ENCODE results near the gene DEPDC5.

DEPDC5 gene

DNA sequence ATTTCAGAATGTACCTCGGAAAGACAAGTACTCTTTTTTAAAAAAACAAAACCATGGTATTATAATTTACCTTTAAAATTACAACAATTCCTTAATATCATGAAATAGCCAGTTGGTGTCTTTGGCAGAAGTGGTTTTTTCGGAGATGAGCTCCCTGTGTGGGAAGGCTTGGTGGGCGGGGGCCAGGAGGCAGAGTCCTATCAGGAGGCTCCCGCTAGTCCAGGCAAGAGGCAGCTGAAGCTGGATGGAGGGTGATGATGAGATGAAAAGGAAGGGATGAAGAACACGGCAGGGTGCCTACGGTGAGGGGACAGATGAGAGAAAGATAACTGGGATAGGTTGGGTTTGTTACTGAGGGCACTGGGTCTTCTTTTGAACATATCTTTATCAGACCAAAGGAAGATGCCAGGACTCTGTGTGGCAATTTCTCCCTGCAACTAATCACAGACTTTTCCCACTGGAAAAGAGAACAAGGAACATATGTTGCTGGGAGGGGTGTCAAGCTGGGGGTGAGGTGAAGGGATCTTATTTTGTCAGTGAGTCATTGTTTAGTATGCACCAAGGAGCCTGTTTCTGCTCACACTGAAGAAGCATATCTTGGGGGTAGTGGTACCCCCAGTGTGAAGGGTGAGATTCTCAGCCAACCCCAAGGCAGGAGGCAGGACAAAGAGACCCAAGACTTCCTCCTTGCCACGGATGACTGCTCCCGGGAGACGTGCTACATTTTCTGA, 99.0 kb downstream of the DEPDC5 start:
- DNase-seq (ENCODE audit: low read depth, low spot score) = no peak

DNA sequence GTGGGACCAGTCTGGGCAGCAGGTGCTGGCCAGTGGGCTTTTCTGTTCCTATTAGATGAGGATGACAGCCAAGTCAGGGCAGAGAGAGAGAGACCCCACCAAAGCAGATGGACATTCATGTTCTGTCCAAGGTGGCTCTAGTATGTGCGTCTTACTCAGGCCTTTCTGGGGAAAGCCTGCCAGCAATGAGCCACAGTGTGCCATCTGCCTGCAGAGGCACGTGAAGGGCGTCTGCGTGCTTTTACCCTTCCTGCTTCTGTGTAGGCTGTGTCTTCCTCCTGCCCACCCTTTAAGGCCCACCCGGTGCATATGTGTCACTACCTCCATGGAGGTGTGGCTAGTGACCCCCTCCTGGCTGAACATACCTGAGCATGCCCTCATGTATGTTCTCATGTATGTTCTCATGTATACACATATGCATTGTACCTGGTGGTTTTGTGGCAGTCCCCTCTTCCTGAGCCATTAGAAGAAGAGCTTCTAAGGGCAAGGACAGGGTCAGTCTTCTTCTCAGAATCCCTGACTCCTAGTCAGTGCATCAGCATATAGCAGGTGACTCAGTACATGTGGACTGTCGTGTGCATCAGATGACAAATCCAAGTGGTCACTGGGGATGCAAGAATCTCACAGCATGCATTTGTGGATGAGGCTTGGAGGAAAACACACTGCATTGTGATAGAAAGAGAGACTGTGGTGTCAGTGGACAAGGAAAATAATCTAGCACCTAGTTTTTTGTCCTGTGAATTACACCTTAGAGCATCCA, 100.1 kb downstream of the DEPDC5 start:
- no peak for DNase-seq (ENCODE audit: low read depth, low spot score)

DNA sequence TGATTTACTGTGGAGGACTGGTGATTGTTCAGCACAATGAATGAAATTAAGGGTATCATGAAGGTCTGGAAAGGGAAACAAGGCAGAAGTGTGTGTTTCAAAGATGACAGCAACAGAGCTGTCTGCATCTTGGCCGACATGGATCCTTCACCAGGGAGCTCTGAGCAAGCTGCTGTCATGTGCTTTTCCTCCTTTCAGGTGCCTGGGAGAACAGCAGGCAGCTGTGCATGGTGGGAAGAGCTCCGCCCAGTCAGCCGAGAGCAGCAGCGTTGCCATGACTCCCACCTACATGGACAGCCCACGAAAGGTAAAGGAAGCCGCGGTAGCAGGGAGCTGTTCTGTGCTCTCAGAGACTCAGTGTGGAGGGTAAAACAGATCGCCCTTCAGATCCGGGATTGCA, 103.4 kb downstream of the DEPDC5 start:
- DNase-seq (ENCODE audit: low read depth, low spot score) = no peak

DNA sequence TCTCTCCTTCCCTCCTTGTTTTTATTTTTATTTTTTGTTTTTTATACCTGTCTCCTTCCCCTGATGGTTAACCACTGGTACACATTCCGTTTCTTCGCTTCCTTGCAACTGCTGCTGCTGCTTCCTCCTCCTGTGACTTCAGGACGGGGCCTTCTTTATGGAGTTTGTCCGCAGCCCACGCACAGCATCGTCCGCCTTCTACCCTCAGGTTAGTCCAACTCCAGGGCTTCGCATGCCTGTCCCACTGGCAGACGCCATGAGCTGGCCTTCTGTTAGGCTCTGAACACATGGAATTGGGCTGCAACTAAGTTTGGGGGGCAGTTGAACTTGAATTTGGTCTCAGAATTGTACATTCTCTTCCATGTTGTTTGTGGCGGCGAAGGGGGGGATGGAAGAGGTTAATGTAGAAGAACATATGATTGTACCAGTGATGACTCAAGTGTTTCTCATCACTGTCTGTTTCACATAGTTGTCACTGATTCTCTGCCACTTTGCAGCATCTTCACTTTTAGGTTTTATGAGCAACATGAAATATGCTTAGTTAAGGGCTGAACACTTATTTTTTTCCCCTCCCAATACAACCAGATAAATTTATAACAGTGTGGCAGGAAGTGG, 107.5 kb downstream of the DEPDC5 start:
- no peak for DNase-seq (ENCODE audit: low read depth, low spot score)

DNA sequence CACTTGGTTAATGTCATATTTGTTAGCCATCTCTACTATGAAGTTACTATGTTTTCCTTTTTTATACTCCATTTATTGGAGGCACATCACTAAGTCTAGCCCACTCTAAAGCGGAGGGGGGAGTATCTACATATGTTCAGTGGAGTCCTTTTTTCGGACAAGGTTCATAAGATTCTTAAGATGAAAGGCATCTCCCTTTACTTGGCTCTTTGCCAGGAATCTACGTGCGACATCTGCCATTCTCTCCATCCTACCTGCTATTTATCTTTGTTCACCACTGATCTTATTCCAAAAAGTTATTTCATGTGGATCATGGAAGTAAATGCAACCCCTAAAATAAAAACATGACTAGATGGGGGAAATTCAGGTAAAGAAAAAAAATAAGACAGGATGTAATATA, 113.1 kb downstream of the DEPDC5 start:
- no peak for DNase-seq (ENCODE audit: low read depth, low spot score)

DNA sequence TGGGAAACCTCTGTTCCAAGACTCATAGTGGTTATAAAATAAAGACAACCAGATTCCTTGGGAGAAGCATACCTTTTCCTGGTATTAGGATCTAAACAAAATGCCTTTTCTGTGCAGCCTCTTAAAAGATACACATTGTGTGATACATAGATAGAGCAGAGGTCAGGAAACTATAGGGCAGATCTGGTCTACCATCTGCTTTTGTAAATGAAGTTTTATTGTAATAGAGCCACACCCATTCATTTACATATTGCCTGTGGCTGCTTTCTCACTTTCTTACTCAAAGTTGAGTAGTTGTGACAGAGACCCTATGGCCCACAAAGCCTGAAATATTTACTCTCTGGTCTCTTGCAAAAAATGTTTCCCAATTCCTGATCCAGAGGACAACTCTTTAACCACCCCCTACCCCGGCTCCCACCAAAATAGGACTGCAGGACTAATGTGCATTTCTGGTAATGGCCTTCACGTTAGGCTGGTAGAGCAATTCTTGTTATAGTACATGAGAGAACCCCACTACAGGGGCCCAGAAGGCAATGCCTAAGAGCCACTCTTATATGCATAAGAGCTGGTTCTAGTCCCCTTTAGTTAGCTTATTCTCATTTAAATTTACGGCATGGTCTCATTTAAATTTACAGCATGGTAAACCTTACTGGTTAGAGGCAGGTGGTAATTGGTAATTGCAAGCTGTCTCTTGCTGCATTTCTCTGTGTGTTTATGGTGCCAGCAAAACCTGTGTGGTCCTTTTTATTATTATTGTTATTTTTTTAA, 113.8 kb downstream of the DEPDC5 start:
- DNase-seq (ENCODE audit: low read depth, low spot score) = no peak

DNA sequence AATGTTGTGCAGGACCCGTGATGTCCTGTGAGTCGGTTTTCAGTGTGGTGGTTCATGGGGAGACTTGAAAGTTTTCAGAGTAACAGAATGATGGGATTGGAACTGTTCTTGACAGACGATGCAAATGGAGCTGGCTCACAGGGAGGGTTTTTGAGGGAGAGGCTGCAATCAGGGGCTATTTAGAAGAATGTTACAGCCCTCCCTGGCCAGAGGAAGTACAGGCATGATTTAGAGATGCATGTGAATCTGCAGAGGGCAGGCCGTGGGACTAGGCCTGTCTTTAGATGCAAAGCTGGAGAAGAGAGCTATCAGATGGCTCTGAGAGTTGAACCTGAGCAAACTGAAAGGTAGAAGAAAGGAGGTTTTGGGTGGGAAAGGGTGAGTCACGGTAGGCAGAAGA, 115.9 kb downstream of the DEPDC5 start:
- DNase-seq (ENCODE audit: low read depth, low spot score) = no peak

DNA sequence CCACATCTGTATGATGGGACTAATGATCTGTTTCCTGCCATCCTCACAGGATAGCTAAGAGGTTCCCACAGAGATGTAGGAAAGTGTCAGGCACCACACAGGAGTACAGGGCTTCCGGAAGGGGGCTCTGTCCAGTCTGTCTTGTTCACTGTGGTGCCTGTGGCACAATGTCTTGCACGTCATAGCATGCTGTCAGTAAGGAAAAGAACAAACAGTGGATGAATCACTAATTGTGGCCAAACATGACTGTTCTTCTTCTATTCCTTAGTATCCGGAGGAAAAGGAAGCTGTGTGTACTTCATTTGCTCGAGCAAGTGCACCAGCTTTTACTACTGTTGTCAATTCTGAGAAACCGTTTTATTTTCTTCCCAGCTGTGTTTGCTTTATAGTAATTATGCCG, 117.1 kb downstream of the DEPDC5 start:
- no peak for DNase-seq (ENCODE audit: low read depth, low spot score)

DNA sequence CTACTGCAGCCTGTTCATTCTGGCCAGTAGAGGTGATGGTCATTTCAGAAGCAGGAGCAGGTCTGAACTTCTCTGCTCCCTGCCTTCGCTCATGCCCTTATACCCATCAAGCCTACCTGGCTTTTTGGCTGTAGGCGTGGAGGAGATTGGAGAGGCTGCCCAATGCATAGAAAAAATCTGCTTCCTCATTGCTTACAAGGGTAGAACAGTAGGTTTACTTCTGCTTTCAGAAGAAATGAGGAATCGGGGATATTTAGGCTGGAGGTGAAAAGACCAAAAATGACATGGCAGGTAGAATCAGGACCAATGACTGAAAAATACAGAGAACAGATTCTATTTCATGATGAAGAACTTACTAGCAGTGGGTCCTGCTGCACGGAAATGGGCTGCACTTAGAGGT, 117.7 kb downstream of the DEPDC5 start:
- DNase-seq (ENCODE audit: low read depth, low spot score) = no peak

DNA sequence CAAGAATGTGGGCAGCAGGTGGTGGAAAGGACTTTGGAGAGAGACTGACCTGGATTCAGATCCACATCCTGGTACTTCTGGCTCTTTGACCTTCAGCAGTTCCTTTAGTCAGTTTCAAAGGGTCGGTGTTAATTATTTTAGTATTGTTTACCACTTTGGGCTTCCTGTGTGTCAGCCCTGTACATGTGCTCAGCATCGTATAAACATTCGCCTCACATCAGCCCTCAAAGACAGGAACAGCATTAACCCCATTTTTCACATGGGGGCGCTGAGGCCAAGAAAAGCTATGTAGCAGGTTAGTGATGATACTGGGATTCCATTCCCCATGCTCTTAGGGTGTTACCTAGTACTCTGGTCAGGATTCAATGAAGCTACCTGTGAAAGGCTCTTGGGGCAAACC, 118.4 kb downstream of the DEPDC5 start:
- DNase-seq (ENCODE audit: low read depth, low spot score) = no peak

DNA sequence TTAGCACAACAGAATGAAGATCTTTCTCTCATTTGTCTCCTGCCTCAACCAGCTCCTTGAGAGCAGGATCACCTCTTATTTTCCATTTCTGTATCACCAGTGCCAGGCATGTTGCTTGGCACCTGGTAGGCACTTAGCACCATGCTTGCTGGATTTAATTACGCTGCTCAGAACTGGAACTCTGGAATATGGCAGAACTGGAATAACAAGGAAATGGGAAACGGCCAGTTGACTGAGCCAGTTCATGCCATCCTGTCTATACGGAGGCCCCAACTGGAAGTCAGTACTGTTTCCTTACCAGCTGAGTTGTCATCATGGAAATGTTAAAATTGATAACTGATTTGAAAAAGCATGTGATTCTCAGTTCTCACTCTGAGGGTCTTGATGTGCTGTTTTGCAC, 121.0 kb downstream of the DEPDC5 start:
- DNase-seq (ENCODE audit: low read depth, low spot score) = no peak

DNA sequence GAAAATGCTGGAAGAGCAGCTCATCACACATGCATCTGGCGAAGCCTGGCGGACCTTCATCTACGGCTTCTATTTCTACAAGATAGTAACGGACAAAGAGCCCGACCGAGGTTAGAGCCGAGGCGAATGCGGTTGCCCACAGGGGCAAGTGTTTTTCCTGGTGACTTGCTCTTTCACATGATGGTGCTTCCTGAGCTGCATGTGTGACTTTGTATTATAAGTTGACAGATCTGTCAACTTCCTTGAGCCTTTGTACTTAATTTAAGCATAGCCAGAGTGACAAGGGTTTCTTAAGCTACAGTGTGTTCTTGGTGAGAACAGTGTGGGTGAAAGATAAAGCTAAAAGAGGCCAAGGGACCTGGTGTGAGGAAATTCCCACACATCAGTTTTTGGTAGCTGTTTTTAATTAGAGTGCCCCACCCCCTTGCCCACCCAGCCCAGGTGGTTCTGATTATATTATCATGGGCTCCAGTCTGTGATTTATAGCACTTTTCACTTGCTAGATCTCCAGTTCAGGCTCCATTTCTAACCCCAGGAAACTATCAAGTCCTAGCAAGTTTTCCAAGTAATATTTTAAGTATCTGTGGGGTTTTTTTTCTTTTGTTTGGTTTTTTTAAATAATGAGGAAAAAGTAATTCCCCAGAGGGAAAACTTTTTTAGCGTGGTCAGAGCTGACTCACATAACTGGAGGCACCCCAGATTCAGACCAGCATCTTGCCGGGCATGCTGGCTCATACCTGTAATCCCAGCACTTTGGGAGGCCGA, 122.5 kb downstream of the DEPDC5 start:
- no peak for DNase-seq (ENCODE audit: low read depth, low spot score)

DNA sequence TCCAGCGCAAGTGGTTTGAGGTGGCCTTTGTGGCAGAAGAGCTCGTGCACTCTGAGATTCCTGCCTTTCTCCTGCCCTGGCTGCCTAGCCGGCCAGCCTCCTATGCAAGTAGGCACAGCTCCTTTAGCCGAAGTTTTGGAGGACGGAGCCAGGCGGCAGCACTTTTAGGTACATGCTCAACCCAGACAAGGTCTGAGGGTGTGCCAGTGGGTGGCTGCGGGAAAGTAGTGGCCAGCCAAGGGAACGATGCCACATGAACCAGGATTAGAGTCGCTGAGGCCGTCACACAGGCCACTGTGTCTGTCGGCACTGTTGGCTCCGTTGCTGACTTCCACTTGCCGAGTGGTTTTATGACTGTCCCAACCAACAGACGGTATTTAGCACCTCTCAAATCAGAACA, 125.8 kb downstream of the DEPDC5 start:
- DNase-seq (ENCODE audit: low read depth, low spot score) = no peak

DNA sequence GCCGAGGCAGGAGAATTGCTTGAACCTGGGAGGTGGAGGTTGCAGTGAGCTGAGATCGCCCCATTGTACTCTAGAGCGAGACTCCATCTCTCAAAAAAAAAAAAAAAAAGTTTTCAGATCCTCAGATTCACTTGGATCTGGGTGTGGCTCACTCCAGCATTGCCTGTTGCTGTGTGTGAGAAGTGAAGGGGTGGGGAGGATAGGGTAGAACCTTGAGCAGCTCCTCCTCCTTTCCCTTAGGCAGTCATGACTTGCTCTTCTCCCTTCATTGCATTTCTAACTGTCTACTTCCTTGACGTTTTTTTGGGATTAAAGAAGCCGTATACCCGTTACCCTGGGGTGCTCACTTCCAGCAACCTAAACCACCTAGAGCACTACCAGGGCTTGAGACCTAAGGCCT, 127.4 kb downstream of the DEPDC5 start:
- DNase-seq (ENCODE audit: low read depth, low spot score) = no peak

DNA sequence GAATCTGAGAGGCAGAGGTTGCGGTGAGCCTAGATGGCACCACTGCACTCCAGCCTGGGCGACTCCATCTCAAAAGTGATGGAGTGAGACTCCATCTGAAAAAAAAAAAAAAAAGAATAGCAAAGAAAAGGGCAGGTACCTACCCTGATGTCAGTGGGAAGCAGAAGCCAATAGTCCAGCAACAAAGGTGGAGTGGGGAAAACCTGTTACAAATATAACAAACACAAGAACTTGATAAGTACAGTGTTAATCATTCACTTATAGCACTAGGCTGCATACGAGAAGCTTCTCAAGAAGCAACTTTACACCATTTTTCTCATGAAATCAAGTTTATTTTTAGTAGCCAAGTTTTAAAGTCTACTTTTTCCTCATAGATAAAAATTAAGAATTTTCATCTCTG, 128.0 kb downstream of the DEPDC5 start:
- no peak for DNase-seq (ENCODE audit: low read depth, low spot score)

DNA sequence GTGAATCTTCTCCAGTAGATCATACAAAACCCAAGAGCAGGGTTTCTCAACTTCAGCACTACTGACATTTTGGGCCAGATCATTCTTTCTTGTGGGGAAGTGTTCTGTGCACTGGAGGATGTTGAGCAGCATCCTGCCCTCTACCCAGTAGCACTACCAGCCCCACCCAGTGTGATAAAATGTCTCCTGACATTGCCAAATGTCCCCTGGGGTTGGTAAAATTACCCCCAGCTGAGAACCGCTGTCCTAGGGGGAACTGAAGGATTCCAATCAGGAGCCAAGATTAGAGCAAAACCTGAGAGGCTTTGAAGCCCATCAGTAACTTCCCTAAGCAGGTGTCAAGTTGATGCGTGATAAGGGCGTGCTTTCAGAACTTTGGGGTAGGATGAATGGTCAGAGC, 129.2 kb downstream of the DEPDC5 start:
- DNase-seq (ENCODE audit: low read depth, low spot score) = no peak

DNA sequence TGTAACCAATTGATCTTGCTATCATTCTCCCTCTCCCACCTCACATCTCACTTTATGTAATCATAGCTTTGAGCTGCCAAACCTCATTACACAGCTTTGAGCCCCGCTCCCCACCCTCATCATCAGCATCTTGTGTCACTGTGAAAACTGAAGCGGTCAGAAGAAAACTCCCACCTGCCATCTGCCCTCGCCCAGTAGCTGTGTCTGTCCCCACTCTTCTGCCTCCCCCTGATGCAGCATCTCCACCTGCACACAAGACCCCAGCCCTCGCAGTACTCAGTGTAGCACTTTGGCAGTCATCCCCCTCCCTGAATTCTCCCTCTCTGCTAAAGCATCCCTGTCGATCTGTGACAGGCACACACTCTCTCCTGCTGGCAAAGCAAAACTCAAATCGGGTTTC, 130.2 kb downstream of the DEPDC5 start:
- DNase-seq (ENCODE audit: low read depth, low spot score) = no peak

DNA sequence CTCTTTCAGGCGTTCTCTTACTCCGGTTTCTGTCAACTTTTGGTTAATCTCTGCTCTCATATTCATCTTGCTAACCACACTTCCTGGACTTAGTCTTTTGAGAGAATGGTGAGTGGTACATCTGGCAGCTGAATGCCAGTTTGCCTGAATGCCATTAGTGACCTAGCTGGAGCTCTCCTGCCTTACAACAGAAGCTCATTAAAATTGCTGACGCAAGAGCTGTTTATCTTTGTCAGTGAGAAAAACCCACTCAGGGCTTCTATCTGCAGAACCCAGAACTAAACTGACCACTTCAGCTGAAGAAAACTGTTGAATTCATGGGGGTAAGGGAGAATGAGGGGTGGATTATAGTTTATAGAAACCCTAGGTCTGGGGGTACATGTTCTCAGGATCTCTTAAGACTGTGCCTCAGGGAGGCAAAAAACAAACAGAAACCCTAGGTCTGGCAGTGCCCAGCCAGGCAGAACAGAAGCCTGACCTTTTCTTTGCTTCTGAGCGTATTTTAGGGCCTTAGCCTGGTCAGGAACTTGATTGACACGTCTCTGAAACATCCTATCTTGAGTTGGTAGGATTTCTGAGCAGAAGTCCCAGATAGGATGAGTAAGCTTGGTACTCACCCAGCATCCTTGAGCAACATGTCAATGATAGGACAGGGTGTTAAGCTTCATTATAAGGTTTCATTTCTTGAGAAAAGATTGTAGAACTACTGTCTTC, 137.7 kb downstream of the DEPDC5 start:
- DNase-seq (ENCODE audit: low read depth, low spot score) = no peak

DNA sequence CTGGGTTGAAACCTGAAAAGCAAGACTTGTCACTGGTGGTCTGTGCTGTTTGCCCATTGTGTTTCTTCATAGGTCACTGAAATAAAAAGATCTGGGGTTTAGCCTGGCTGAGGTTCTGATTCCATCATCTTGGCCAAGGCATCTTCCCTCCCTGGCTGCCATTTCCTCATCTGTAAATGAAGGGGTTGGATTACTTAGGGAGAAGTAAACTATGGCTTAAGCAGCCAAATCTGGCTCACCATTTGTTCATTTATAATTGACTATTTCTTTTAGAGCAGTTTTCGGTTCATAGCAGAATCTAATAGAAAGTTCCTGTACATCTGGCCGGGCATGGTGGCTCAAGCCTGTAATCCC, 138.2 kb downstream of the DEPDC5 start:
- no peak for DNase-seq (ENCODE audit: low read depth, low spot score)

DNA sequence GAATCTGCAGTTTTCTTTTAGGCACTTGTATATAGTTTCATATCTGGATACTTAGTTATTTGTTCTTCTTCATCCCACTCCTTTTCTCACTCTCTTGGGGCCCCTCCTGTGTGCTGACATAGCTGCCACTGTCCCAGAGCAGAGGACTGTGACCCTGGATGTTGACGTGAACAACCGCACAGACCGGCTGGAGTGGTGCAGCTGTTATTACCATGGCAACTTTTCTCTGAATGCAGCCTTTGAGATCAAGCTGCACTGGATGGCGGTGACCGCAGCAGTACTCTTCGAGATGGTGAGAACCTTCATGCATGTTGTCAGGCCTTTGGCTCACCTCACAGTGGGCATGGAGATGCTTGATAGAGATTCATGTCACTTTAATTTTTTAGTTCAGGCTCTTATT, 139.6 kb downstream of the DEPDC5 start:
- DNase-seq (ENCODE audit: low read depth, low spot score) = no peak

Measured in activated naive CD8-positive, alpha-beta T cell treated with anti-CD3 and anti-CD28 coated beads, Interleukin-2, amount 50 U/mL, for 16 hours (primary cell).